ENCODE data around the gene BBC3. TPM values are rescaled to one million over a fixed set of nuclear protein-coding genes. Genes with fewer than 3 reads are reported as not detected.
A peak's percentile ranks its signal among the peaks of the same experiment; 100 is the strongest.

Gene BBC3
- polyA plus RNA-seq, 6 donors from 2014 or later, result 0.32 to 1.4 (median 0.70) TPM

- Mint-ChIP-seq H3K4me1 (peaks cover 17 to 32% (median 22%) of the 10 kb centered on the region in 3 donors), H3K27me3 (peaks cover 7 to 19% (median 18%) of the 10 kb centered on the region in 3 donors), H3K9me3 (no peaks in the 10 kb centered on the region), H3K4me3 (no peak overlapping the region), H3K36me3 (no peaks in the 10 kb centered on the region), H3K27ac (peak overlapping the region in 1 of 6 donors; percentile 46)
- no peak for DNase-seq
- no peak for ATAC-seq (ENCODE audit: low read depth in 2 of 2)
These were observed 5.2 kb upstream of the BBC3 start for GRCh38 chr19:47236072-47236675.

- Mint-ChIP-seq H3K36me3 (no peaks in the 10 kb centered on the region), H3K4me3 (peak overlapping the region; percentile 1 to 82 (median 75)), H3K27ac (peak overlapping the region; percentile 34 to 94 (median 81)), H3K27me3 (peaks cover 0 to 14% (median 4%) of the 10 kb centered on the region in 3 donors), H3K4me1 (peaks cover 14 to 21% (median 18%) of the 10 kb centered on the region in 3 donors), H3K9me3 (no peaks in the 10 kb centered on the region)
- ATAC-seq (ENCODE audit: low read depth in 2 of 2) (no peak), DNase-seq (peak; percentile 37)
These were observed 1.6 kb upstream of the BBC3 start for GRCh38 chr19:47232422-47233211.

- peak overlapping the region; percentile 40 to 94 (median 87) for H3K27ac Mint-ChIP-seq
- H3K4me3 Mint-ChIP-seq, result peak overlapping the region; percentile 40 to 87 (median 78)
- no peaks in the 10 kb centered on the region for H3K9me3 Mint-ChIP-seq
- H3K36me3 Mint-ChIP-seq, result no peaks in the 10 kb centered on the region
- H3K27me3 Mint-ChIP-seq, result peaks cover 0 to 18% (median 4%) of the 10 kb centered on the region in 3 donors
- DNase-seq, result peak; percentile 83
- peaks cover 21 to 30% (median 26%) of the 10 kb centered on the region in 3 donors for H3K4me1 Mint-ChIP-seq
- ATAC-seq (ENCODE audit: low read depth in 2 of 2), result peak; percentile 67 to 68
These were observed 436 bp upstream of the BBC3 start for GRCh38 chr19:47231215-47232054.

- peak overlapping the region in 2 of 8 donors; percentile 6 to 9 for H3K4me3 Mint-ChIP-seq
- H3K36me3 Mint-ChIP-seq, result no peaks in the 10 kb centered on the region
- no peak overlapping the region for H3K27ac Mint-ChIP-seq
- peaks cover 0 to 11% (median 4%) of the 10 kb centered on the region in 3 donors for H3K27me3 Mint-ChIP-seq
- ATAC-seq (ENCODE audit: low read depth in 2 of 2) (peak; percentile 31 to 43), DNase-seq (peak; percentile 70)
- H3K9me3 Mint-ChIP-seq, result no peaks in the 10 kb centered on the region
- peaks cover 26 to 35% (median 30%) of the 10 kb centered on the region in 3 donors for H3K4me1 Mint-ChIP-seq
These were observed 712 bp downstream of the BBC3 start for GRCh38 chr19:47230054-47230920.

- H3K36me3 Mint-ChIP-seq, result no peaks in the 10 kb centered on the region
- H3K27me3 Mint-ChIP-seq, result peaks cover 0 to 11% (median 4%) of the 10 kb centered on the region in 3 donors
- no peaks in the 10 kb centered on the region for H3K9me3 Mint-ChIP-seq
- no peak for ATAC-seq (ENCODE audit: low read depth in 2 of 2)
- no peak overlapping the region for H3K27ac Mint-ChIP-seq
- no peak overlapping the region for H3K4me3 Mint-ChIP-seq
- H3K4me1 Mint-ChIP-seq, result peaks cover 27 to 37% (median 30%) of the 10 kb centered on the region in 3 donors
- DNase-seq, result no peak
These were observed 1.3 kb downstream of the BBC3 start for GRCh38 chr19:47229676-47230053.

- no peaks in the 10 kb centered on the region for H3K36me3 Mint-ChIP-seq
- H3K27me3 Mint-ChIP-seq, result peaks cover 0 to 11% (median 4%) of the 10 kb centered on the region in 3 donors
- H3K4me1 Mint-ChIP-seq, result peaks cover 27 to 37% (median 30%) of the 10 kb centered on the region in 3 donors
- H3K27ac Mint-ChIP-seq, result no peak overlapping the region
- ATAC-seq (ENCODE audit: low read depth in 2 of 2) (no peak), DNase-seq (no peak)
- no peak overlapping the region for H3K4me3 Mint-ChIP-seq
- H3K9me3 Mint-ChIP-seq, result no peaks in the 10 kb centered on the region
These were observed 1.9 kb downstream of the BBC3 start for GRCh38 chr19:47228937-47229675.

- peaks cover 0 to 11% (median 4%) of the 10 kb centered on the region in 3 donors for H3K27me3 Mint-ChIP-seq
- ATAC-seq (ENCODE audit: low read depth in 2 of 2) (no peak), DNase-seq (peak; percentile 29)
- H3K9me3 Mint-ChIP-seq, result no peaks in the 10 kb centered on the region
- H3K4me1 Mint-ChIP-seq, result peaks cover 27 to 37% (median 30%) of the 10 kb centered on the region in 3 donors
- no peak overlapping the region for H3K4me3 Mint-ChIP-seq
- peak overlapping the region in 2 of 6 donors; percentile 56 to 94 for H3K27ac Mint-ChIP-seq
- H3K36me3 Mint-ChIP-seq, result no peaks in the 10 kb centered on the region
These were observed 2.6 kb downstream of the BBC3 start for GRCh38 chr19:47228168-47228936.

- H3K27me3 Mint-ChIP-seq, result peaks cover 0 to 7% (median 2%) of the 10 kb centered on the region in 3 donors
- peaks cover 22 to 31% (median 26%) of the 10 kb centered on the region in 3 donors for H3K4me1 Mint-ChIP-seq
- peak overlapping the region in 7 of 8 donors; percentile 42 to 87 (median 75) for H3K4me3 Mint-ChIP-seq
- H3K36me3 Mint-ChIP-seq, result no peaks in the 10 kb centered on the region
- ATAC-seq (ENCODE audit: low read depth in 2 of 2) (no peak), DNase-seq (peak; percentile 24)
- H3K27ac Mint-ChIP-seq, result peak overlapping the region in 3 of 6 donors; percentile 81 to 94 (median 82)
- H3K9me3 Mint-ChIP-seq, result no peaks in the 10 kb centered on the region
These were observed 3.4 kb downstream of the BBC3 start for GRCh38 chr19:47227352-47228167.

- DNase-seq, result peak; percentile 25
- Mint-ChIP-seq H3K9me3 (no peaks in the 10 kb centered on the region), H3K27me3 (peaks cover 0 to 6% (median 0%) of the 10 kb centered on the region in 3 donors), H3K36me3 (no peaks in the 10 kb centered on the region), H3K4me1 (peaks cover 14 to 22% (median 22%) of the 10 kb centered on the region in 3 donors), H3K4me3 (peak overlapping the region in 7 of 8 donors; percentile 74 to 87 (median 80)), H3K27ac (peak overlapping the region; percentile 33 to 95 (median 80))
- peak; percentile 3 to 8 for ATAC-seq (ENCODE audit: low read depth in 2 of 2)
These were observed 4.3 kb downstream of the BBC3 start for GRCh38 chr19:47226426-47227351.

Data from naive B cell (primary cell).